Ishikawa (cell line): ENCODE measurements around the gene CEMIP.

Experiments used
- CEBPB ChIP-seq: IDR thresholded peaks from 2 replicates; pipeline ENCODE4 v1.6.1; 2012
- EGR1 ChIP-seq: IDR thresholded peaks from 2 replicates; pipeline ENCODE4 v1.6.1; 2012
- EP300 ChIP-seq: IDR thresholded peaks from 2 replicates; pipeline ENCODE4 v1.6.1; 2012; ENCODE audit warnings: borderline replicate concordance
- FOXM1 ChIP-seq: IDR thresholded peaks from 2 replicates; pipeline ENCODE4 v1.6.1; 2012; ENCODE audit warnings: low read depth, borderline replicate concordance
- MAX ChIP-seq: IDR thresholded peaks from 2 replicates; pipeline ENCODE4 v1.6.1; 2012
- REST ChIP-seq: IDR thresholded peaks from 2 replicates; pipeline ENCODE4 v1.6.1; 2012; ENCODE audit warnings: low read depth, mild to moderate bottlenecking
- TAF1 ChIP-seq: IDR thresholded peaks from 2 replicates; pipeline ENCODE4 v1.6.1; 2012; ENCODE audit warnings: low read depth, mild to moderate bottlenecking
- TEAD4 ChIP-seq: IDR thresholded peaks from 2 replicates; pipeline ENCODE4 v1.6.1; 2012
- YY1 ChIP-seq: IDR thresholded peaks from 2 replicates; pipeline ENCODE4 v1.6.1; 2012; ENCODE audit warnings: low read depth
- ZBTB7A ChIP-seq: IDR thresholded peaks from 2 replicates; pipeline ENCODE4 v1.6.1; 2012; ENCODE audit warnings: low read depth
- TF ChIP-seq, protein P1 (sequence below): IDR thresholded peaks from 2 replicates; pipeline ENCODE4 v1.6.1; 2012

GRCh38 chr15:80929689-80930088 is 150.5 kb downstream of the CEMIP start:
- TF ChIP-seq REST (no peak), TAF1 (no peak), FOXM1 (no peak), EGR1 (no peak), TEAD4 (no peak), YY1 (no peak), CEBPB (no peak), ZBTB7A (no peak), MAX (no peak), EP300 (no peak)
- TF ChIP-seq, protein P1, sequence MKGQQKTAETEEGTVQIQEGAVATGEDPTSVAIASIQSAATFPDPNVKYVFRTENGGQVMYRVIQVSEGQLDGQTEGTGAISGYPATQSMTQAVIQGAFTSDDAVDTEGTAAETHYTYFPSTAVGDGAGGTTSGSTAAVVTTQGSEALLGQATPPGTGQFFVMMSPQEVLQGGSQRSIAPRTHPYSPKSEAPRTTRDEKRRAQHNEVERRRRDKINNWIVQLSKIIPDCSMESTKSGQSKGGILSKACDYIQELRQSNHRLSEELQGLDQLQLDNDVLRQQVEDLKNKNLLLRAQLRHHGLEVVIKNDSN, result no peak
